H9 (cell line): Measurements from ENCODE around the gene SPATA16. TPM values are rescaled to one million over a fixed set of nuclear protein-coding genes. Genes with fewer than 3 reads are reported as not detected.

Source experiments
- DNase-seq: peaks from one replicate; pipeline ENCODE4 v3.0.0-alpha.2; 2017
- H2AFZ ChIP-seq: one replicate; pipeline ENCODE4 v1.6.1; 2013; ENCODE audit warnings: mild to moderate bottlenecking, low read length, control low read depth, moderate library complexity
- H2AK5ac ChIP-seq: 2 replicates; pipeline ENCODE4 v1.6.1; 2013; ENCODE audit warnings: low read length, control low read depth, mixed read lengths; ENCODE audit not compliant: insufficient read length
- H2BK120ac ChIP-seq: one replicate; pipeline ENCODE4 v1.6.1; 2013; ENCODE audit warnings: low read depth, mild to moderate bottlenecking, low read length, control low read depth, inconsistent platforms; ENCODE audit not compliant: poor library complexity, severe bottlenecking
- H2BK12ac ChIP-seq: 2 replicates; pipeline ENCODE4 v1.6.1; 2013; ENCODE audit warnings: low read length, control low read depth, mixed read lengths, low read depth; ENCODE audit not compliant: insufficient read length
- H2BK15ac ChIP-seq: 2 replicates; pipeline ENCODE4 v1.6.1; 2013; ENCODE audit warnings: low read depth, low read length, control low read depth
- H2BK20ac ChIP-seq: one replicate; pipeline ENCODE4 v1.6.1; 2013; ENCODE audit warnings: low read depth, mild to moderate bottlenecking, low read length, control low read depth, inconsistent platforms; ENCODE audit not compliant: poor library complexity, severe bottlenecking
- H2BK5ac ChIP-seq: 2 replicates; pipeline ENCODE4 v1.6.1; 2013; ENCODE audit warnings: low read length, control low read depth, mixed read lengths; ENCODE audit not compliant: insufficient read length
- H3K14ac ChIP-seq: 2 replicates; pipeline ENCODE4 v1.6.1; 2013; ENCODE audit warnings: low read length, control low read depth; ENCODE audit not compliant: insufficient read depth
- H3K18ac ChIP-seq: 2 replicates; pipeline ENCODE4 v1.6.1; 2013; ENCODE audit warnings: low read depth, mild to moderate bottlenecking, mixed read lengths, low read length, control low read depth; ENCODE audit not compliant: insufficient read length
- H3K23ac ChIP-seq: 2 replicates; pipeline ENCODE4 v1.6.1; 2013; ENCODE audit warnings: low read length, control low read depth, mixed read lengths, low read depth; ENCODE audit not compliant: insufficient read length
- H3K23me2 ChIP-seq: 2 replicates; pipeline ENCODE4 v1.6.1; 2013; ENCODE audit warnings: low read depth, mild to moderate bottlenecking, mixed read lengths, low read length, control low read depth; ENCODE audit not compliant: insufficient read length, poor library complexity, severe bottlenecking
- H3K27ac ChIP-seq: 2 replicates; pipeline ENCODE4 v1.5.1; 2013; ENCODE audit warnings: low read length, control low read depth, mixed read lengths, low read depth; ENCODE audit not compliant: insufficient read length
- H3K27me3 ChIP-seq: 2 replicates; pipeline ENCODE4 v1.6.1; 2013; ENCODE audit warnings: low read length, control low read depth, inconsistent platforms; ENCODE audit not compliant: insufficient read depth
- H3K4ac ChIP-seq: 2 replicates; pipeline ENCODE4 v1.6.1; 2013; ENCODE audit warnings: low read depth, mild to moderate bottlenecking, control low read depth, inconsistent platforms, low read length, moderate library complexity
- H3K4me1 ChIP-seq: 2 replicates; pipeline ENCODE4 v1.6.1; 2013; ENCODE audit warnings: low read length, control low read depth, inconsistent platforms; ENCODE audit not compliant: insufficient read depth
- H3K4me2 ChIP-seq: 2 replicates; pipeline ENCODE4 v1.6.1; 2013; ENCODE audit warnings: low read length, control low read depth, mixed read lengths; ENCODE audit not compliant: insufficient read length, insufficient read depth
- H3K56ac ChIP-seq: 2 replicates; pipeline ENCODE4 v1.6.1; 2013; ENCODE audit warnings: low read depth, mild to moderate bottlenecking, mixed read lengths, low read length, control low read depth; ENCODE audit not compliant: insufficient read length
- H3K79me1 ChIP-seq: 2 replicates; pipeline ENCODE4 v1.6.1; 2013; ENCODE audit warnings: low read depth, mild to moderate bottlenecking, moderate library complexity, low read length, control low read depth, inconsistent platforms; ENCODE audit not compliant: insufficient read depth, poor library complexity, severe bottlenecking
- H3K79me2 ChIP-seq: 2 replicates; pipeline ENCODE4 v1.6.1; 2013; ENCODE audit warnings: low read length, control low read depth, inconsistent platforms; ENCODE audit not compliant: insufficient read depth
- H3K9ac ChIP-seq: 2 replicates; pipeline ENCODE4 v1.6.1; 2013; ENCODE audit warnings: low read length, control low read depth, mixed read lengths; ENCODE audit not compliant: insufficient read length; ENCODE audit errors: extremely low read depth
- H3K9me3 ChIP-seq: one replicate; pipeline ENCODE4 v1.6.1; 2013; ENCODE audit warnings: low read depth, low read length, inconsistent platforms; ENCODE audit not compliant: control insufficient read depth
- H3T11ph ChIP-seq: one replicate; pipeline ENCODE4 v1.6.1; 2013; ENCODE audit warnings: mild to moderate bottlenecking, low read length, control low read depth, inconsistent platforms
- H4K20me1 ChIP-seq: one replicate; pipeline ENCODE4 v1.6.1; 2013; ENCODE audit not compliant: control insufficient read depth, insufficient read length, insufficient read depth
- H4K5ac ChIP-seq: 2 replicates; pipeline ENCODE4 v1.6.1; 2013; ENCODE audit warnings: low read depth, mild to moderate bottlenecking, mixed read lengths, low read length, control low read depth; ENCODE audit not compliant: insufficient read length
- H4K8ac ChIP-seq: replicated peaks from 2 replicates; pipeline ENCODE4 v1.6.1; 2013; ENCODE audit warnings: low read length, control low read depth, mixed read lengths, low read depth; ENCODE audit not compliant: insufficient read length
- H4K91ac ChIP-seq: 2 replicates; pipeline ENCODE4 v1.6.1; 2013; ENCODE audit warnings: low read depth, mild to moderate bottlenecking, moderate library complexity, mixed read lengths, low read length, control low read depth; ENCODE audit not compliant: insufficient read length
- H3K27ac Mint-ChIP-seq, 3 experiments: 2 replicates in 2 of 3; 3 replicates in 1 of 3; pipeline ENCODE4 v1.8.0; 2020 to 2021; ENCODE audit warnings: mixed read lengths in 3 of 3, mild to moderate bottlenecking in 1 of 3, moderate library complexity in 1 of 3
- H3K27me3 Mint-ChIP-seq: 2 replicates; pipeline ENCODE4 v1.8.0; 2021; ENCODE audit warnings: low read depth, mild to moderate bottlenecking, moderate library complexity, mixed read lengths
- H3K36me3 Mint-ChIP-seq, 3 experiments: 2 replicates in 2 of 3; 3 replicates in 1 of 3; pipeline ENCODE4 v1.8.0; 2020 to 2021; ENCODE audit warnings: low read depth in 3 of 3, mixed read lengths in 3 of 3; ENCODE audit not compliant: insufficient read depth in 1 of 3
- H3K4me1 Mint-ChIP-seq, 2 experiments: 2 replicates each; pipeline ENCODE4 v1.8.0; 2020; ENCODE audit warnings: mixed read lengths in 2 of 2
- H3K4me3 Mint-ChIP-seq, 2 experiments: 2 replicates in 1 of 2; 3 replicates in 1 of 2; pipeline ENCODE4 v1.8.0; 2020 to 2021; ENCODE audit warnings: mild to moderate bottlenecking in 2 of 2, mixed read lengths in 2 of 2, moderate library complexity in 1 of 2
- H3K9me3 Mint-ChIP-seq, 2 experiments: 2 replicates in 1 of 2; 3 replicates in 1 of 2; pipeline ENCODE4 v1.8.0; 2020; ENCODE audit warnings: mild to moderate bottlenecking in 2 of 2, mixed read lengths in 2 of 2, moderate library complexity in 1 of 2
- WGBS: extraction: QIAGEN DNeasy Blood & Tissue Kit; methylation state at CpG from one replicate; pipeline ENCODE4 v1.1.7; 2013; ENCODE audit warnings: missing lambda C conversion rate, low lambda C conversion rate, mixed read lengths; ENCODE audit not compliant: insufficient read length; ENCODE audit errors: extremely low coverage; 5-methylcytosine and 5-hydroxymethylcytosine counted together
- total RNA-seq: library from RNA; stranded (reverse); gene quantifications from 2 replicates; pipeline ENCODE4 v1.2.1, GENCODE V29; 2021
- TF ChIP-seq, protein P1 (sequence below): fragments of 200-600 bp; sonication (generic); conservative IDR thresholded peaks from 3 replicates; pipeline ENCODE4 v1.8.0; 2021; ENCODE audit warnings: antibody characterized with exemption, mild to moderate bottlenecking

SPATA16 gene
- total RNA-seq, 1 experiment from 2014 or later: not detected

DNA sequence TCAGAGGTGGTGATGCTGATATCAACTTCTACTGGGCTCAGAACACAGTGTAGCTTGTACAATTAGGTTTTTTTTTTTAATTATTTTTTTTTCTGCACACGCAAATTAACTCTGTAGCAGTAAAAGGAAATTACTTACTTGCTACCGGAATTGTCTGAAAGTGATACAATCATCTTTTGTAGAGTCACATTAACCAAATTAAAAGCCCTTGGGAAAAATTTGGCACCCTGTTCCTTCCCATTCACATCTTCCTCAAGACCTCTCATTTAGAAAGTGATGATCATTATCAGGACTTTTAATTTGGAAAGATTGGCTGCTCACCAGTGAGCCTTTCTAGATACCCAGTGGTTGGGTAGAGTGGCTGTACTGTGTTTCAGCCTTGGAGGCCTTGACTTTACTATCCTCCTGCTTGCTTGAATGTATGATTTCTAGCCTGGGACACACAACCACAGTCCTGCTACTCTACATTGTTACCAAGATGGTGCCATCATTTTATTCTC, 232.2 kb downstream of the SPATA16 start:
- no peak overlapping the region for H3K9ac ChIP-seq
- no peak overlapping the region for H2AK5ac ChIP-seq
- H3K4me3 Mint-ChIP-seq: no peak overlapping the region
- H2BK12ac ChIP-seq: no peak overlapping the region
- peaks cover 6% of the 10 kb centered on the region; the same call in 1 of the 2 replicates for H3K4me1 ChIP-seq
- H3K4me1 Mint-ChIP-seq: peaks cover 9 to 14% of the 10 kb centered on the region in 2 experiments
- no peaks in the 10 kb centered on the region for H3K27me3 ChIP-seq
- H3K18ac ChIP-seq: no peak overlapping the region
- no peak overlapping the region for H4K5ac ChIP-seq
- H3K79me2 ChIP-seq: no peaks in the 10 kb centered on the region
- TF ChIP-seq, protein P1, sequence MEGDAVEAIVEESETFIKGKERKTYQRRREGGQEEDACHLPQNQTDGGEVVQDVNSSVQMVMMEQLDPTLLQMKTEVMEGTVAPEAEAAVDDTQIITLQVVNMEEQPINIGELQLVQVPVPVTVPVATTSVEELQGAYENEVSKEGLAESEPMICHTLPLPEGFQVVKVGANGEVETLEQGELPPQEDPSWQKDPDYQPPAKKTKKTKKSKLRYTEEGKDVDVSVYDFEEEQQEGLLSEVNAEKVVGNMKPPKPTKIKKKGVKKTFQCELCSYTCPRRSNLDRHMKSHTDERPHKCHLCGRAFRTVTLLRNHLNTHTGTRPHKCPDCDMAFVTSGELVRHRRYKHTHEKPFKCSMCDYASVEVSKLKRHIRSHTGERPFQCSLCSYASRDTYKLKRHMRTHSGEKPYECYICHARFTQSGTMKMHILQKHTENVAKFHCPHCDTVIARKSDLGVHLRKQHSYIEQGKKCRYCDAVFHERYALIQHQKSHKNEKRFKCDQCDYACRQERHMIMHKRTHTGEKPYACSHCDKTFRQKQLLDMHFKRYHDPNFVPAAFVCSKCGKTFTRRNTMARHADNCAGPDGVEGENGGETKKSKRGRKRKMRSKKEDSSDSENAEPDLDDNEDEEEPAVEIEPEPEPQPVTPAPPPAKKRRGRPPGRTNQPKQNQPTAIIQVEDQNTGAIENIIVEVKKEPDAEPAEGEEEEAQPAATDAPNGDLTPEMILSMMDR: no peak
- H2BK120ac ChIP-seq: no peak overlapping the region
- no peak overlapping the region for H2AFZ ChIP-seq
- no peak overlapping the region for H3K23ac ChIP-seq
- no peaks in the 10 kb centered on the region for H3K9me3 Mint-ChIP-seq
- H4K20me1 ChIP-seq: no peaks in the 10 kb centered on the region
- H3K36me3 Mint-ChIP-seq: no peaks in the 10 kb centered on the region
- H2BK20ac ChIP-seq: no peak overlapping the region
- H2BK15ac ChIP-seq: no peak overlapping the region
- H3K27me3 Mint-ChIP-seq: peaks cover 2% of the 10 kb centered on the region; the same call in 1 of the 2 replicates
- no peaks in the 10 kb centered on the region for H3K9me3 ChIP-seq
- H3T11ph ChIP-seq: no peak overlapping the region
- no peak overlapping the region for H4K91ac ChIP-seq
- H3K56ac ChIP-seq: no peak overlapping the region
- no peak overlapping the region for H3K4me2 ChIP-seq
- no peaks in the 10 kb centered on the region for H3K79me1 ChIP-seq
- no peak for DNase-seq
- WGBS: no CpG with 5 or more reads among the region's 2 CpGs
- no peak overlapping the region for H3K14ac ChIP-seq
- H3K27ac ChIP-seq: no peak overlapping the region
- H3K4ac ChIP-seq: no peak overlapping the region
- H4K8ac ChIP-seq: no peak overlapping the region
- H3K27ac Mint-ChIP-seq: no peak overlapping the region
- no peak overlapping the region for H2BK5ac ChIP-seq
- H3K23me2 ChIP-seq: no peaks in the 10 kb centered on the region
